H1 (cell line): ENCODE results near the gene USP13. TPM values are rescaled to one million over a fixed set of nuclear protein-coding genes. Genes with fewer than 3 reads are reported as not detected.

Experiments
- CTCF ChIA-PET: fragments of 300-600 bp; sonication (Branson Sonifier 250); formaldehyde crosslinking; loops from one replicate; lab custom pipeline; 2021; ENCODE audit not compliant: partially characterized antibody; lab: Charles Lee
- POLR2A ChIA-PET: fragments of 300-600 bp; sonication (Branson Sonifier 250); formaldehyde crosslinking; loops from one replicate; lab custom pipeline; 2021; ENCODE audit warnings: inconsistent platforms; ENCODE audit not compliant: partially characterized antibody; lab: Charles Lee
- DNase-seq, 2 experiments: peaks; one replicate each; pipeline versions ENCODE4 v3.0.0 to v3.0.0-alpha.2; 2010 to 2022; ENCODE audit warnings: low spot score in 2 of 2, low read depth in 1 of 2, mixed read lengths in 1 of 2
- FAIRE-seq: peaks from 2 replicates; lab custom pipeline; 2011; peaks lifted over from hg19 to GRCh38; lab: Jason Lieb, UNC
- H2AFZ ChIP-seq: 2 replicates; pipeline ENCODE4 v1.8.1; 2012; ENCODE audit warnings: low read length, inconsistent platforms
- H2AK5ac ChIP-seq: 2 replicates; pipeline ENCODE4 v1.6.1; 2013; ENCODE audit warnings: low read depth, low read length
- H2BK120ac ChIP-seq: replicated peaks from 2 replicates; pipeline ENCODE3; 2013; ENCODE audit warnings: low read depth, low read length, inconsistent platforms
- H2BK12ac ChIP-seq: 2 replicates; pipeline ENCODE4 v1.6.1; 2013; ENCODE audit warnings: low read depth, low read length
- H2BK15ac ChIP-seq: 2 replicates; pipeline ENCODE4 v1.6.1; 2013; ENCODE audit warnings: low read length
- H2BK20ac ChIP-seq: 2 replicates; pipeline ENCODE4 v1.6.1; 2013; ENCODE audit warnings: low read length
- H2BK5ac ChIP-seq: 2 replicates; pipeline ENCODE4 v1.6.1; 2013; ENCODE audit warnings: low read depth, low read length
- H3K14ac ChIP-seq: 2 replicates; pipeline ENCODE4 v1.6.1; 2013; ENCODE audit warnings: inconsistent platforms; ENCODE audit not compliant: insufficient read length
- H3K18ac ChIP-seq: 2 replicates; pipeline ENCODE4 v1.6.1; 2013; ENCODE audit warnings: low read length; ENCODE audit errors: extremely low read depth
- H3K23ac ChIP-seq: 2 replicates; pipeline ENCODE4 v1.6.1; 2013; ENCODE audit warnings: inconsistent platforms; ENCODE audit not compliant: insufficient read length
- H3K23me2 ChIP-seq: 2 replicates; pipeline ENCODE4 v1.6.1; 2013; ENCODE audit warnings: low read depth, low read length
- H3K27ac ChIP-seq: 2 replicates; pipeline ENCODE4 v1.6.1; 2011; ENCODE audit warnings: low read depth, low read length, inconsistent platforms
- H3K27me3 ChIP-seq, 4 experiments: replicated peaks in 1 of 4; 1 replicate in 1 of 4; 2 replicates in 3 of 4; pipeline versions ENCODE4 v1.6.1 to v1.8.1; 2011 to 2013; ENCODE audit warnings: low read length in 3 of 4, mild to moderate bottlenecking in 3 of 4, inconsistent platforms in 2 of 4, mixed read lengths in 2 of 4, moderate library complexity in 1 of 4; ENCODE audit not compliant: control insufficient read depth in 3 of 4, insufficient read depth in 3 of 4; ENCODE audit errors: extremely low read depth in 1 of 4
- H3K36me3 ChIP-seq, 4 experiments: 2 replicates each; pipeline versions ENCODE4 v1.6.1 to v1.8.1; 2011 to 2013; ENCODE audit warnings: mild to moderate bottlenecking in 4 of 4, low read length in 3 of 4, moderate library complexity in 2 of 4, control low read depth in 1 of 4, inconsistent platforms in 1 of 4; ENCODE audit not compliant: insufficient read depth in 4 of 4, control insufficient read depth in 2 of 4
- H3K4ac ChIP-seq: replicated peaks from 2 replicates; pipeline ENCODE3; 2013; ENCODE audit warnings: low read length, low read depth, mixed read lengths, inconsistent platforms; ENCODE audit not compliant: insufficient read length
- H3K4me1 ChIP-seq, 4 experiments: replicated peaks in 1 of 4; 1 replicate in 1 of 4; 2 replicates in 3 of 4; pipeline versions ENCODE4 v1.6.1 to v1.8.1; 2011 to 2013; ENCODE audit warnings: low read length in 3 of 4, inconsistent platforms in 2 of 4, mixed read lengths in 1 of 4; ENCODE audit not compliant: insufficient read depth in 4 of 4, control insufficient read depth in 3 of 4
- H3K4me2 ChIP-seq, 2 experiments: 2 replicates each; pipeline versions ENCODE4 v1.6.1 to v1.8.1; 2011 to 2013; ENCODE audit warnings: low read depth in 2 of 2, low read length in 2 of 2, control low read depth in 1 of 2, inconsistent platforms in 1 of 2, mild to moderate bottlenecking in 1 of 2; ENCODE audit not compliant: insufficient read depth in 1 of 2
- H3K4me3 ChIP-seq, 4 experiments: fragments of 200-600, 300-600 bp in 1 of 4; sonication (generic), shearing (Covaris generic), sonication (Bioruptor Twin) in 1 of 4; 2 replicates each; pipeline versions ENCODE4 v1.5.1 to v1.8.1; 2011 to 2016; ENCODE audit warnings: low read length in 4 of 4, low read depth in 3 of 4, control low read depth in 2 of 4, inconsistent platforms in 2 of 4, mild to moderate bottlenecking in 2 of 4, mixed read lengths in 1 of 4, moderate library complexity in 1 of 4; ENCODE audit not compliant: insufficient read depth in 2 of 4; ENCODE audit errors: extremely low read depth in 1 of 4
- H3K56ac ChIP-seq: replicated peaks from 2 replicates; pipeline ENCODE3; 2013; ENCODE audit warnings: low read depth, mild to moderate bottlenecking, mixed read lengths, low read length, inconsistent platforms; ENCODE audit not compliant: insufficient read length
- H3K79me1 ChIP-seq: 2 replicates; pipeline ENCODE4 v1.6.1; 2013; ENCODE audit warnings: low read depth, low read length, control low read depth
- H3K79me2 ChIP-seq, 2 experiments: 2 replicates each; pipeline versions ENCODE4 v1.6.1 to v1.8.1; 2012 to 2013; ENCODE audit warnings: low read length in 2 of 2, mild to moderate bottlenecking in 2 of 2, inconsistent platforms in 1 of 2; ENCODE audit not compliant: insufficient read depth in 2 of 2, control insufficient read depth in 1 of 2
- H3K9ac ChIP-seq, 4 experiments: replicated peaks in 1 of 4; 1 replicate in 1 of 4; 2 replicates in 3 of 4; pipeline versions ENCODE4 v1.6.1 to v1.8.1; 2011 to 2013; ENCODE audit warnings: low read depth in 3 of 4, low read length in 3 of 4, control low read depth in 2 of 4, mild to moderate bottlenecking in 2 of 4, moderate library complexity in 2 of 4, inconsistent platforms in 1 of 4; ENCODE audit errors: extremely low read depth in 1 of 4
- H3K9me3 ChIP-seq, 2 experiments: 2 replicates each; pipeline versions ENCODE4 v1.6.1 to v1.8.1; 2012 to 2013; ENCODE audit warnings: mild to moderate bottlenecking in 2 of 2, moderate library complexity in 2 of 2, control low read depth in 1 of 2, inconsistent platforms in 1 of 2, low read depth in 1 of 2, low read length in 1 of 2, mixed read lengths in 1 of 2; ENCODE audit not compliant: insufficient read depth in 2 of 2
- H4K20me1 ChIP-seq, 2 experiments: replicated peaks in 1 of 2; 2 replicates each; pipeline versions ENCODE3 to v1.8.1; 2011 to 2013; ENCODE audit warnings: inconsistent platforms in 2 of 2, low read length in 2 of 2, mild to moderate bottlenecking in 1 of 2; ENCODE audit not compliant: insufficient read depth in 2 of 2, control insufficient read depth in 1 of 2
- H4K5ac ChIP-seq: 2 replicates; pipeline ENCODE4 v1.6.1; 2013; ENCODE audit warnings: low read length, low read depth, mixed read lengths, inconsistent platforms; ENCODE audit not compliant: insufficient read length
- H4K8ac ChIP-seq: 2 replicates; pipeline ENCODE4 v1.8.0; 2013; ENCODE audit warnings: mild to moderate bottlenecking, moderate library complexity, low read length, inconsistent platforms; ENCODE audit not compliant: insufficient read depth; ENCODE audit errors: extremely low read depth
- H4K91ac ChIP-seq: replicated peaks from 2 replicates; pipeline ENCODE3; 2013; ENCODE audit warnings: low read length, mixed read lengths, inconsistent platforms; ENCODE audit not compliant: insufficient read length
- ATF2 ChIP-seq: IDR thresholded peaks from 2 replicates; pipeline ENCODE4 v1.6.1; 2012; ENCODE audit warnings: low read length, inconsistent platforms
- BACH1 ChIP-seq: IDR thresholded peaks from 2 replicates; pipeline ENCODE4 v1.6.1; 2012; ENCODE audit warnings: low read length, improper control_type of control experiment
- E2F6 ChIP-seq: IDR thresholded peaks from 2 replicates; pipeline ENCODE4 v1.6.1; 2012; ENCODE audit warnings: inconsistent platforms
- HDAC6 ChIP-seq: IDR thresholded peaks from one replicate; pipeline ENCODE4 v1.7.1; 2012; ENCODE audit warnings: low read depth, mild to moderate bottlenecking, inconsistent platforms, low read length, moderate library complexity
- SRF ChIP-seq: IDR thresholded peaks from 2 replicates; pipeline ENCODE4 v1.6.1; 2011; ENCODE audit warnings: mild to moderate bottlenecking, low read depth, low read length, moderate library complexity
- TEAD4 ChIP-seq: IDR thresholded peaks from 2 replicates; pipeline ENCODE4 v1.6.1; 2012; ENCODE audit warnings: low read depth, low read length, inconsistent platforms, mixed read lengths
- WGBS, 2 experiments: shearing (Covaris generic) in 1 of 2; methylation state at CpG; one replicate each; pipeline versions ENCODE4 v1.1.6 to v1.1.7; 2013 to 2015; ENCODE audit warnings: low lambda C conversion rate in 2 of 2, mixed read lengths in 2 of 2, inconsistent platforms in 1 of 2, low coverage in 1 of 2, missing lambda C conversion rate in 1 of 2; ENCODE audit not compliant: insufficient replicate concordance in 2 of 2, insufficient coverage in 1 of 2, insufficient read length in 1 of 2; ENCODE audit errors: extremely low coverage in 1 of 2, missing lambda C conversion rate in 1 of 2; 5-methylcytosine and 5-hydroxymethylcytosine counted together
- polyA plus RNA-seq, 7 experiments: library from polyadenylated mRNA; depleted of rRNA in 3 of 7; stranded (reverse) in 5 of 7; unstranded in 2 of 7; fragments of >200 nt in 5 of 7; fragments of 200-250 nt in 2 of 7; gene quantifications; 1 replicate in 5 of 7; 2 replicates in 1 of 7; 4 replicates in 1 of 7; pipeline versions ENCODE4 v1.2.1 to v1.2.3, GENCODE V29; 2011 to 2013; ENCODE audit warnings: missing spikeins in 2 of 7, mixed read lengths in 2 of 7
- total RNA-seq: library from RNA; stranded (reverse); fragmentation: NEBNext Ultra II Directional; extraction: Animal tissue kit (Norgen Biotek cat#: 25700); gene quantifications from 2 replicates; pipeline ENCODE4 v1.2.1, GENCODE V29; 2021

USP13 gene
- total and polyA plus RNA-seq, 2 of the 8 experiments (the other 6 are each of a cell fraction or from before 2014, with no cell fraction given) = 7.9 to 25.9 TPM

GRCh38 chr3:179807588-179807987 is 154.7 kb downstream of the USP13 start:
- FAIRE-seq = no peak
- Histone ChIP-seq H3K79me1 (no peaks in the 10 kb centered on the region), H3K27me3 (no peaks in the 10 kb centered on the region), H3K14ac (no peak overlapping the region), H3K4me3 (no peak overlapping the region), H3K9ac (no peak overlapping the region), H2AK5ac (no peak overlapping the region), H2BK12ac (no peak overlapping the region), H3K36me3 (no peaks in the 10 kb centered on the region), H4K91ac (no peak overlapping the region), H3K4me2 (no peak overlapping the region), H3K18ac (no peak overlapping the region), H3K23ac (no peak overlapping the region), H4K5ac (no peak overlapping the region), H4K20me1 (no peaks in the 10 kb centered on the region), H3K27ac (no peak overlapping the region), H2AFZ (no peak overlapping the region), H3K56ac (no peak overlapping the region), H2BK5ac (no peak overlapping the region), H2BK20ac (no peak overlapping the region), H2BK120ac (no peak overlapping the region), H2BK15ac (no peak overlapping the region), H3K23me2 (no peaks in the 10 kb centered on the region), H3K9me3 (no peaks in the 10 kb centered on the region), H3K4ac (no peak overlapping the region), H4K8ac (no peak overlapping the region), H3K79me2 (no peaks in the 10 kb centered on the region), H3K4me1 (no peaks in the 10 kb centered on the region)
- ChIA-PET CTCF (interaction anchor here (0.6 to 1.7 kb wide), 2 partner anchors 14 to 158 kb away, joined by 3 to 4 read pairs; no protein-coding TSS in a partner anchor), POLR2A (interaction anchor here (0.6 kb wide), 1 partner anchor 24 kb away, joined by 4 read pairs; no protein-coding TSS in a partner anchor)
- no peak for DNase-seq
- TF ChIP-seq ATF2 = no peak
- TF ChIP-seq HDAC6 = no peak
- TF ChIP-seq SRF = no peak
- TF ChIP-seq E2F6 = no peak
- TF ChIP-seq TEAD4 = no peak
- TF ChIP-seq BACH1 = no peak
- 98% methylated on average over 14 of the region's 14 CpGs; no CpG with 5 or more reads in 1 of the 2 experiments for WGBS, 2 experiments
